ENCODE data around the gene CDC37L1.

The CDC37L1 gene

DNA sequence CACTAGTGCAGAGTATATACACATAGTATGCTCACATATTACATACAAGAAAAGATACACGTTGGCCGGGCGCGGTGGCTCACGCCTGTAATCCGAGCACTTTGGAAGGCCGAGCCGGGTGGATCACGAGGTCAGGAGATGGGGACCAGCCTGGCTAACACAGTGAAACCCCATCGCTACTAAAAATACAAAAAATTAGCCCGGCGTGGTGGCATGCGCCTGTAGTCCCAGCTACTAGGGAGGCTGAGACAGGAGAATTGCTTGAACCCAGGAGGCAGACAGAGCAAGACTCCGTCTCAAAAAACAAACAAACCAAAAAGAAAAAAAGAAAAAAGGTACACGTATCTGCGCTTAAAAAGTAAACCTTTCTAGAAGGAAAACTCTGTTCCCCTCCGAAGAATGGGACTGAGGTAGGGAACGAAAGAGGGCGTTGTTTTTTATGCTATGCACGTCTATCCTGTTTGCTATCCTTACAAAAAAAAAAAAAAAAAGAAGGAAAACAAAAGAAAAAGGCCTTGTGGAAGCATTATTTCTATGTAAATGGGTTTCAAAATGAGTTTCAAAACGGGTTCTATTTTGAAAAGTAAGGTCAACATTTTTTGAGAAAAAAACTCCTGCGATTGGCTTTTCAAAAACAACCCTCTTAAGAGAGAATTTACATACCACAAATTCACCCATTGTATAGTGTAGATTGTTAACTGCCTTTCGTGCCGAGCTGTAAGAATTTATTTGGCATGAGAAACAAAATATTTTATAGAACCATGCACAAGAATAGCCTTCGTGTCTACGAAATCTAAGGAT is 60.4 kb downstream of the CDC37L1 start:
- TF ChIP-seq CTCF (IDR thresholded peaks at IDR 0.05; ENCODE audit: insufficient read depth, low read length, missing control alignments), result no peak
- no peak for DNase-seq (ENCODE audit: low read depth, low spot score)
- ChIA-PET CTCF (interaction anchor here (1.0 to 2.1 kb wide), 13 partner anchors 9 to 850 kb away, joined by 3 to 11 read pairs (median 4); partner anchors contain the start of genes PLPP6 and SPATA6L), POLR2A (no interaction called here)
- H3K4me3 ChIP-seq (ENCODE audit: low read depth, low read length), result peak overlapping the region; percentile 82

DNA sequence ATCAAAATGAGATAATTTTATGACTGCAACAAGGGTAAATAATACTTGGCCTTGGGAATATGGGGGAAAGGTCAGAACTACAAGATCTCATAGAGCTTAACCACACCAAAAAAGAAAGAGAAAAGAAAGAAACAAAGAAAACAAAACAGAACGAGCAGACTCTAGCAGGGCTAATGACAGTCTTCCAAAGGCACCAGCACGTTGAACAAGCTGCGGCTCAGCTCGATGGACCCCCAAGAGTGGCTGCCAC is 60.9 kb downstream of the CDC37L1 start:
- POLR2A ChIA-PET, result interaction anchor here (0.8 kb wide), 1 partner anchor 27 kb away, joined by 3 read pairs; no protein-coding TSS in a partner anchor
- CTCF ChIA-PET, result interaction anchor here (1.0 to 2.1 kb wide), 14 partner anchors 9 to 850 kb away, joined by 3 to 11 read pairs (median 4); partner anchors contain the start of genes PLPP6 and SPATA6L
- DNase-seq (ENCODE audit: low read depth, low spot score), result no peak
- TF ChIP-seq CTCF (IDR thresholded peaks at IDR 0.05; ENCODE audit: insufficient read depth, low read length, missing control alignments), result no peak
- H3K4me3 ChIP-seq (ENCODE audit: low read depth, low read length), result peak overlapping the region; percentile 82

GRCh38 chr9:4740638-4741364 is 61.4 kb downstream of the CDC37L1 start, which contains the start of gene AK3:
AK3 (minus strand) TSS chr9:4741202; CDS start chr9:4741087, 115 bp downstream.
- CTCF ChIA-PET, result interaction anchor here (1.0 to 2.1 kb wide), 15 partner anchors 9 to 849 kb away, joined by 3 to 11 read pairs (median 4); partner anchors contain the start of genes PLPP6 and SPATA6L
- POLR2A ChIA-PET, result interaction anchor here (0.8 kb wide), 1 partner anchor 28 kb away, joined by 3 read pairs; no protein-coding TSS in a partner anchor
- peak; percentile 57 for TF ChIP-seq CTCF (IDR thresholded peaks at IDR 0.05; ENCODE audit: insufficient read depth, low read length, missing control alignments)
- peak within 1 kb of the TSS; percentile 82 for H3K4me3 ChIP-seq (ENCODE audit: low read depth, low read length)
- peak; percentile 17 for DNase-seq (ENCODE audit: low read depth, low spot score)

DNA sequence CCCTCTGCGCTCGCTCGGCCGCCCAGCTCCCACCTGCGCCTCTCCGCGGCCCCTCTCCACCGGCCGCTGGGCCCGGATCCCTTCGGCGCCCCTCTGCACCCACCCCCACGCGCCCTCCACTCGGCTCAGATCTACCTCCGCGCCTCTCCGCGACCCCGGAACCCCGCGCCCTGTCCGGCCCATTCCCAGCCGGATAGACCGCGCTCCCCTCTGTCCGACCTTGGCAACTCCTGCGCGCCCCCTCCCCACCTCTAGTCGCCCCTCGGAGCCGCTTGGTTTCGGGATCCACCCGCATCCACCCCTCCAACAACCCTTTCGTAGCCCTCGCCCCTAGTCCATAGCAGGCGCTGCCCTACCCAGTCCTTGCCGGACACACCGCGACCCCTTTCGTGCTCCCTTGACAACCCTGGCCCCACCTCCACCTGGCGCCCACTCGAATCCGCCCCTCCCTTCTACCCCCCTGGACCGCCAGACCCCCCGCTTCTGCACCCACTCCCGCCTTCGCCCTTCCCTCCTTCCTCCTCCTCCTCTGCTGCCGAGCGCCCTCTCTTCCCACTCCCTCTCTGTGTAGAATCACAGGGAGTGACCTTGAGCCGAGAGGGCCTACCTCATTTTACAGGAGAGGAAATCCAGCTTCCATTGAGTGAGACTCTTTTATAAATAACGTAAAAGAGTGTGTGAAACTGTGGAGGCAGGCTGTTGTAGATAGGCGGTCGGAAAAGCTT is 62.2 kb downstream of the CDC37L1 start:
- CTCF ChIA-PET, result interaction anchor here (0.7 to 3.7 kb wide), 14 partner anchors 8 to 848 kb away, joined by 3 to 14 read pairs (median 4); partner anchors contain the start of genes PLPP6 and SPATA6L
- no peak for DNase-seq (ENCODE audit: low read depth, low spot score)
- peak overlapping the region; percentile 82 for H3K4me3 ChIP-seq (ENCODE audit: low read depth, low read length)
- TF ChIP-seq CTCF (IDR thresholded peaks at IDR 0.05; ENCODE audit: insufficient read depth, low read length, missing control alignments), result no peak
- POLR2A ChIA-PET, result interaction anchor here (0.8 kb wide), 1 partner anchor 28 kb away, joined by 3 read pairs; no protein-coding TSS in a partner anchor

DNA sequence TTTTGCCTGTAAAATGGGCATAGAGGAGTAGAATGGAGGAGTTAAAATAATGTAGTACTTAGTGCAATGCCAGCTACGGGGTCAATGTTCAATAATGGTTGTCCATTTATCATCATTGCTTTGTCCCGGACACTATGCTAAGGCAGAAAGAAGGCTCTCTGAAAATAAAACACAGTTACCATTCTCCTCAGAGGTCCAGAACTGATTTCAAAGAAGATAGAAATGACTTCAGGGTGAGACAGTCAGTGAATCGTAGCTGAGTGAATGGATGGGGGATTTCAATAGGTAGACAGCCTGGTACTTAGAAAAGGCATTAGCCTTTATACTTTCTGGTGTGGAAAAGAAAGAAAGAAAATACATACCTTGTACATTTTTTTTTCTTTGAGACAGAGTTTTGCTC is 62.9 kb downstream of the CDC37L1 start:
- no peak overlapping the region; the same call in 1 of the 2 replicates for H3K4me3 ChIP-seq (ENCODE audit: low read depth, low read length)
- ChIA-PET CTCF (interaction anchor here (0.7 to 3.7 kb wide), 6 partner anchors 8 to 246 kb away, joined by 3 to 14 read pairs (median 4); no protein-coding TSS in a partner anchor), POLR2A (no interaction called here)
- TF ChIP-seq CTCF (IDR thresholded peaks at IDR 0.05; ENCODE audit: insufficient read depth, low read length, missing control alignments), result no peak
- DNase-seq (ENCODE audit: low read depth, low spot score), result no peak

All from AG04449 (cell line).